ENCODE measurements around the gene PLXNA4. TPM values are rescaled to one million over a fixed set of nuclear protein-coding genes. Genes with fewer than 3 reads are reported as not detected.

PLXNA4 gene
- total RNA-seq, 1 donor from 2014 or later: 14.0 TPM

DNA sequence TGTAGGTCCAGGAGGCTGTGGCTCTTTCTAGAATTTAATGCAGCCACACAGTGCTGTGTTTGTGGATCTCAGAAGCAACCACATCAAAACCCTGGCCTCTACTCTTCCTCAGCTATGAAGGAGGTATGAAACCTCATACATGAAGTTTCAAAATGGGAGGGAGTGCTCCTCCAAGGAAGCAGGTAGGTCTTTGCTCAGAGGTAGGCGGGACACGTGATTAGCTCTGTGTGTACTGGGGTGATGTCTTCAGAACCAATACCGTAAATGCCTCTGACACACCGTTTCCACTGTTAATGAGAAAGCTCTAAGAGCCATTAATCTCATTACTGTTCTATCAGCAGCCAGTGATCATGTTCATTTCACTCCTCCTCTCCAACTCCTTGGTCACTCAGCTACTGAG is 126.1 kb downstream of the PLXNA4 start:
- no peaks in the 10 kb centered on the region for H3K4me1 ChIP-seq
- DNase-seq (ENCODE audit: extremely low spot score in 2 of 2): no peak
- no peaks in the 10 kb centered on the region for H3K27me3 ChIP-seq
- no peaks in the 10 kb centered on the region for H3K9me3 ChIP-seq
- intact Hi-C loops (cut with DNase I): no loop called here
- no peak overlapping the region for H3K4me3 ChIP-seq
- TF ChIP-seq, protein P1, sequence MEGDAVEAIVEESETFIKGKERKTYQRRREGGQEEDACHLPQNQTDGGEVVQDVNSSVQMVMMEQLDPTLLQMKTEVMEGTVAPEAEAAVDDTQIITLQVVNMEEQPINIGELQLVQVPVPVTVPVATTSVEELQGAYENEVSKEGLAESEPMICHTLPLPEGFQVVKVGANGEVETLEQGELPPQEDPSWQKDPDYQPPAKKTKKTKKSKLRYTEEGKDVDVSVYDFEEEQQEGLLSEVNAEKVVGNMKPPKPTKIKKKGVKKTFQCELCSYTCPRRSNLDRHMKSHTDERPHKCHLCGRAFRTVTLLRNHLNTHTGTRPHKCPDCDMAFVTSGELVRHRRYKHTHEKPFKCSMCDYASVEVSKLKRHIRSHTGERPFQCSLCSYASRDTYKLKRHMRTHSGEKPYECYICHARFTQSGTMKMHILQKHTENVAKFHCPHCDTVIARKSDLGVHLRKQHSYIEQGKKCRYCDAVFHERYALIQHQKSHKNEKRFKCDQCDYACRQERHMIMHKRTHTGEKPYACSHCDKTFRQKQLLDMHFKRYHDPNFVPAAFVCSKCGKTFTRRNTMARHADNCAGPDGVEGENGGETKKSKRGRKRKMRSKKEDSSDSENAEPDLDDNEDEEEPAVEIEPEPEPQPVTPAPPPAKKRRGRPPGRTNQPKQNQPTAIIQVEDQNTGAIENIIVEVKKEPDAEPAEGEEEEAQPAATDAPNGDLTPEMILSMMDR (IDR thresholded peaks at IDR 0.05): no peak
- no peak for TF ChIP-seq POLR2A (IDR thresholded peaks at IDR 0.05)
- H3K27ac ChIP-seq: no peak overlapping the region
- no peaks in the 10 kb centered on the region for H3K36me3 ChIP-seq

DNA sequence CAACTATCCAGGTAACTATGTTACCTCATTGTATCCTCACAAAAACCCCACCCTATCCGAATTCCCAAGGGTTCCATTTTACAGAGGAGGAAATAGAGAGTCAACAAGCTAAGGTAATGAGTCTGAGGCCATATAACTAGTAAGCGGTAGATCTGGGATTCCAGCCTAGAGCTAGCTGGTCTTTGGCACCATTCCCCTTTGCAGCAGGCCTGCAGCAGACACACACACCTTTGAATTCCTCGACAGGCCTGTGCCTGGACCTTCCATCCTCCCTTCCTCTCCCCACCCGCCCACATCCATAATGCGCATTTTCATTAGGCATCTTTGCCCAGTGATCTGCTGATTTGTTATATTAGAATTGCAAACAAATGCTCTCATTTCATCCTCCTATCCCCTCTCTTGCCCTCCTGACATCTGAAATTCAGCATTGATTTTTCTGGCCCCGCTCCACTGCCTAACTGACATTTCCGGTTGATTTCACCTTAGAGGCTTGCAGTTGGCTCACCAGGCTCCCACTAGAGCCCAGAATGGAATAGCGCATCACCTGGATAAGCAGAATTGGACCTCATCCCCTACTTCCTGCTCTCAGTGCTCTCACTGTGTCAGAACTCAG is 129.5 kb downstream of the PLXNA4 start:
- TF ChIP-seq, protein P1 (IDR thresholded peaks at IDR 0.05): no peak
- TF ChIP-seq POLR2AphosphoS5 (IDR thresholded peaks at IDR 0.05; ENCODE audit: insufficient read depth in 1 of 2, low read depth in 1 of 2) (no peak), POLR2A (IDR thresholded peaks at IDR 0.05) (no peak)
- Histone ChIP-seq H3K4me1 (no peaks in the 10 kb centered on the region), H3K9me3 (no peaks in the 10 kb centered on the region), H3K36me3 (no peaks in the 10 kb centered on the region), H3K27me3 (no peaks in the 10 kb centered on the region), H3K4me3 (no peak overlapping the region), H3K27ac (no peak overlapping the region)
- DNase-seq (ENCODE audit: extremely low spot score in 2 of 2): no peak
- intact Hi-C loops (cut with DNase I): no loop called here

DNA sequence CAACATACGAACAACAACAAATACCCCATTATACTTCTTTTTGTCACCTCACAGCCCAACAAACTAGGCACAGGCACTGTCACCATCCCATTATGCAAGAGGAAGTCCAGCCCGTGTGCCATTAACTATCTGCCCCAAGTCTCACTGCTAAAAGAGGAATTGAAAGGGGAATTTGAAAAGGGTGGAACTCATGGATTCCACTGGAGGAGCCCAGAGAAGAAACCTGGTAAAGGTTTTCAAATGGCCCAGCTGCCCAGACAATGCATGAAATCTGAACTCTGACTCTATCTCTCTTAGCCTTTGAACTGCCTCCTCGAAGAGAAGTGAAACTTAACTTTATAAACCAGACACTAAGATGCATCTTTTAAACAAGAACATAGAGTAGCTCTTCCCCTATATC is 130.0 kb downstream of the PLXNA4 start:
- no peak for DNase-seq (ENCODE audit: extremely low spot score in 2 of 2)
- H3K36me3 ChIP-seq: no peaks in the 10 kb centered on the region
- intact Hi-C loops (cut with DNase I): no loop called here
- no peaks in the 10 kb centered on the region for H3K27me3 ChIP-seq
- no peaks in the 10 kb centered on the region for H3K4me1 ChIP-seq
- TF ChIP-seq POLR2AphosphoS5 (IDR thresholded peaks at IDR 0.05; ENCODE audit: insufficient read depth in 1 of 2, low read depth in 1 of 2) (no peak), POLR2A (IDR thresholded peaks at IDR 0.05) (no peak)
- TF ChIP-seq, protein P1 (IDR thresholded peaks at IDR 0.05): no peak
- H3K9me3 ChIP-seq: no peaks in the 10 kb centered on the region
- H3K4me3 ChIP-seq: no peak overlapping the region
- H3K27ac ChIP-seq: no peak overlapping the region

DNA sequence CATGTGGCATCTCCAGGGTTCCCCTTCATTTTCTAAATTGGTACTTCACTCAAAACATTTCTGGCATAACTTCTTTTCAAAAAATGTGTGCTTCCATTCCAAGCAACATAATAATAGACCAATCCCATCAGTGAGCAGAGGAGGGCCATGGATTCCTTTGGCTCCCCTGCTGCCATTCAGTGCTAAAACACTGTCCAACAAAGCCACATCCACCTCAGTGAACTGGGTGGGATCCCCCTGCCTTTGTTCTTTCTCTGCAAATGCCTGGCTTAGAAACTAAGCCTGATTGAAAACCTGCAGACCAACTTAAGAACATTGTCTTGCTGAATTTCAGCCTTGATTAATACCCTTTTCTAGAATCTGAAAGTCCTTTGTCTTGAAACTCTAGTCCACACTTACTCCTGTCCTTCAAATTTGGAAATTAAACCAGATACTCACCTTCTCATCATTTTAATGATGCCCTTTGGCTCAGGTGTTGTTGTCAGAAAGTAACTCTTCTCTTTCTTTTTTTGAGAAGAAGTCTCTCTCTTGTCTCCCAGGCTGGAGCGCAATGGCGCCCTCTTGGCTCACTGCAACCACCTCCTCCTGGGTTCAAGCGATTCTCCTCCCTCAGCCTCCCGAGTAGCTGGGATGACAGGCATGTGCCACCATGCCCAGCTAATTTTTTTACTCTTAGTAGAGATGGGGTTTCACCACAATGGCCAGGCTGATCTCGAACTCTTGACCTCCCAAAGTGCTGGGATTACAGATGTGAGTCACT is 132.3 kb downstream of the PLXNA4 start:
- Histone ChIP-seq H3K4me3 (no peak overlapping the region), H3K4me1 (no peaks in the 10 kb centered on the region), H3K27me3 (no peaks in the 10 kb centered on the region), H3K27ac (no peak overlapping the region), H3K9me3 (no peaks in the 10 kb centered on the region), H3K36me3 (no peaks in the 10 kb centered on the region)
- intact Hi-C loops (cut with DNase I): no loop called here
- TF ChIP-seq POLR2AphosphoS5 (IDR thresholded peaks at IDR 0.05; ENCODE audit: insufficient read depth in 1 of 2, low read depth in 1 of 2) (no peak), POLR2A (IDR thresholded peaks at IDR 0.05) (no peak)
- TF ChIP-seq, protein P1 (IDR thresholded peaks at IDR 0.05): no peak
- no peak for DNase-seq (ENCODE audit: extremely low spot score in 2 of 2)

DNA sequence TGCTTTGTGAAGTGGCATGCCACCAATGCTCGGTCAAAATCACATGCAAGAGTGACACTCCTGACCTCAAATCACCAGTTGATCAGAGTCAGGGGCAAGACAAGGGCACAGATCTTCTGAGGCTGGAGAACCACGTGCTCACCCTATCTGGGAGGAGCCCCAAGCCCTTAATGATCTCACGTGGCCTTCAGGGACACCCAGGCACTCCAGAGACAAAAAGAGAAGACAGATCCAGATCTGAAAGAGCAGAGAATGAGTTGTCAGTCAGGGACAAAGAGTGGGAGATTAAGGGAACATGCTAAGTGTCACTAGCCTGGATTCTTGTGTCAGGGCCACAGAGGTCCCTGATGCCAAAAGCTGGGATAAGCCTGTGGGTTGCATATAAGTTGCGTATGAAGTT is 134.3 kb downstream of the PLXNA4 start:
- H3K4me1 ChIP-seq: no peaks in the 10 kb centered on the region
- no peak for DNase-seq (ENCODE audit: extremely low spot score in 2 of 2)
- no peaks in the 10 kb centered on the region for H3K36me3 ChIP-seq
- no peaks in the 10 kb centered on the region for H3K9me3 ChIP-seq
- H3K4me3 ChIP-seq: no peak overlapping the region
- H3K27me3 ChIP-seq: no peaks in the 10 kb centered on the region
- TF ChIP-seq, protein P1 (IDR thresholded peaks at IDR 0.05): no peak
- TF ChIP-seq POLR2A (IDR thresholded peaks at IDR 0.05) (no peak), POLR2AphosphoS5 (IDR thresholded peaks at IDR 0.05; ENCODE audit: insufficient read depth in 1 of 2, low read depth in 1 of 2) (no peak)
- intact Hi-C loops (cut with DNase I): no loop called here
- H3K27ac ChIP-seq: no peak overlapping the region

All from vagina (tissue), 2 donors.